Stimulated activated CD4-positive, alpha-beta T cell treated with anti-CD3 and anti-CD28 coated beads, Interleukin-12 subunit alpha, Interleukin-12 subunit beta, amount 100 ng/mL, for 48 hours (primary cell): Measurements from ENCODE around the gene SOX5.
"Not testable (repeated sequence)": the region's sequence is repeated elsewhere in the genome, so short reads cannot be mapped to it uniquely, and the experiment has no call there.

Source experiments
- DNase-seq, 3 donors: peaks; one replicate each; pipeline ENCODE4 v3.0.0-alpha.2; 2020; ENCODE audit warnings: low read depth in 2 of 3, low spot score in 1 of 3

The SOX5 gene

GRCh38 chr12:23552417-23552816, 397.1 kb downstream of the SOX5 start:
- DNase-seq, result no peak

DNA sequence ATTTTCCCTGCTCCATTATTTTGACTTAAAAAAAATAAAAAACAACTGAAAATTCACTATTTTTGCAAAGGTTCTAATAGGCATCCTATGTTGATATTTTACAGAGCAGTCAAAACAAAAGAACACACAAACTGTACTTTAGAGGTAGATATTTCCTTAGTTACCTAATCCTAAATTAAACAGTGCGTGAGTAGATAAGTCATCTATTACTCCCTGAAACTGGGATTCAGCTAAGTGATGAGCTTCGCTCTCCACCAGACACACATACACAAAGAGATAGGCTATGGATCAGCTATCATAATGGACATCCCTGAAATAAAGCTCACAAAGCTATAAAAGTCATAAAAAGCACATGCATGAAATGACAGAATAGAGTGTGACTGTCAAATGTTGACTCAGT, 398.7 kb downstream of the SOX5 start:
- DNase-seq, result no peak

DNA sequence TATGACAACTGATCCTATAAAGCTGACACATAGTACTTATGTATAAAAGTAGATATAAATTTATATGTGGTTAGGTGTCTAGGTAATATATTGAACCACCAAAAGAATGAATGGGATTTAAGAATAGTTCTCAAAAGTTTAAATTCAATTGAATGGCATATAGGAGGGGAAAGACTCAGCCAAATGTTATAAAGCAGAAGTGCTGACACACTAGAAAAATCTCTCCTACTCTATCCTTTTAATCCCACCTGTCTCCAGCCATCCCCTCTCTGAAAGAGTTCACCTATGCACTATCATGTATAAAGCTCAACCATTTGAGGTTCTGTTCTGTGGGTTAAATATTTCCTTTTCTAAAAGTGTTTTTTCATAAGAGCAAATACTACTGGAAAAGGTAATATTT, 400.7 kb downstream of the SOX5 start:
- no peak for DNase-seq

DNA sequence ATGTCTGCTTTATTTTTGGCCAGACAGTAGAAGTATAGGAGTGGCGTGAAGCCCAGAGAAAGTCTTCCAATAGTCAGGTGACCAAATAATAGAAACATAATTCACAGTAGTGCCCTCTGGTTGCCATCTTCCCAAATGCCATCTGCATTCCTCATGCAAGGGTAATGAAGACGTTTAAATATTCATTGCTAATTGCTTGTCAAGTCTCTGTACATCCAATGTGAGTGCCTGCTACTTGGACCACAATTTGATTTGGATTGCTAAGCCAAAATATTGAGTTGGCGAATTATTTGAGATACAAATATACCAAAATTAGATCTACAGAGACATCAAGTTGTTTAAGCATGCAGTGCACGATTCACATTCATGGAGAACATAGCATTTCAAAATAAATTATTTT, 402.7 kb downstream of the SOX5 start:
- no peak for DNase-seq

GRCh38 chr12:23543767-23544166, 405.7 kb downstream of the SOX5 start:
- DNase-seq, result no peak

DNA sequence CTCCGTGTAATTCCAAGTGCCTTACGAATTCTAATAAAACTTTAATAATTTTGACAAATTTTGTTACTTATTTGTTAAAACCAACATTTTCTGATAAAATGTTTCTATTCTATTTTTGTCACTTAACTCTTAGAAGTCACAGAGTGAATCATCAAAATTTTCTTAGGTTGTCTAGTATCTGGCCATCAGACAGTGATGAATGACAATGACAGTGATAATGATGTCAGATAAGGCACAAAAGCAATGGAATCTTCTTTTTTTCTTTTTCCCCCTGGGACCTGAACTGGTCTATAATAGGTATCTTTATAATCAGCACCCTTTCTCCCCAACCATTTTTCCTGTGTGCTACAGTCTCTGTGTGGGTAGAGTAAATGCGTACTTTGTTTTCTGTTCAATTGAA, 407.3 kb downstream of the SOX5 start:
- DNase-seq, result no peak

- no peak for DNase-seq
Observed at GRCh38 chr12:23540572-23540971, 408.9 kb downstream of the SOX5 start.

DNA sequence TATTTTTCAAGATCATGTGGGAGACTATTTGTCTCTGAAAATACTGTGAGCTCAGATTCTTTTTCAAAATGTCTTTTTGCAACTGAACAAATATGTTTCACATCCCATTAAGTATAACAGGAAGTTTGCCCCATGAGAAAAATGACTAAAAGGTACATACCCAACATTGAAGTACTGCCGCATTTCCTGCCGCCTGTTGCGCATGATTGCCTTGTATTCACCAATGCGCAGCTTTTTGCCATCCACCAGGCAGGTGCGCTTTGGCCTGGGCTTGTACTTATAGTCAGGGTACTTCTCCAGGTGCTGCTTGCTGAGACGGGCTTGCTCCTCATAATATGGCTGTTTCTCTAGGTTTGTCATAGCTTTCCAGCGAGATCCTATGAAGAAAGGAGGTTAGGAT, 413.2 kb downstream of the SOX5 start:
- no peak for DNase-seq

GRCh38 chr12:23535441-23535840, 414.0 kb downstream of the SOX5 start:
- no peak for DNase-seq

- DNase-seq, result no peak
Observed at GRCh38 chr12:23534196-23534595, 415.3 kb downstream of the SOX5 start.

DNA sequence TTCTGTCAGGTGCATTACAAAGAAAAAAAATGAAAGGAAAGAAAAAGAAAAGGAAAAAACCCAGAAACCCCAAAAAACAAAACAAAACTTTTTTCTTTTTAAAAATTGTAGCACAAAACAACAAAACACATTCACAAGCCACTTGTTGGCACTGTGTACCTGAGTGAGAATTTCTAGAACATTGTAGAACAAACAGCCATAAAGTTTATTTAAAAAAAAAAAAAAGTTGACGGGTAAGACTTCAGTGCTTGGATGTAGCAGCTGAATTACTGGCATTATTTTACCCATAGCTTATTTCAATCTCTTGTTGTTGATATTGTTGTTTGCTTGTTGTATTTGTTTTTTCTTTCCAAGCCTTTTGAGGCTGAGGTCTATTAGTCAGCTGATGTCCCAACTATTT, 415.8 kb downstream of the SOX5 start:
- no peak for DNase-seq

GRCh38 chr12:23533265-23533664, 416.2 kb downstream of the SOX5 start:
- no peak for DNase-seq

GRCh38 chr12:23528316-23528715, 421.2 kb downstream of the SOX5 start:
- DNase-seq, result no peak

DNA sequence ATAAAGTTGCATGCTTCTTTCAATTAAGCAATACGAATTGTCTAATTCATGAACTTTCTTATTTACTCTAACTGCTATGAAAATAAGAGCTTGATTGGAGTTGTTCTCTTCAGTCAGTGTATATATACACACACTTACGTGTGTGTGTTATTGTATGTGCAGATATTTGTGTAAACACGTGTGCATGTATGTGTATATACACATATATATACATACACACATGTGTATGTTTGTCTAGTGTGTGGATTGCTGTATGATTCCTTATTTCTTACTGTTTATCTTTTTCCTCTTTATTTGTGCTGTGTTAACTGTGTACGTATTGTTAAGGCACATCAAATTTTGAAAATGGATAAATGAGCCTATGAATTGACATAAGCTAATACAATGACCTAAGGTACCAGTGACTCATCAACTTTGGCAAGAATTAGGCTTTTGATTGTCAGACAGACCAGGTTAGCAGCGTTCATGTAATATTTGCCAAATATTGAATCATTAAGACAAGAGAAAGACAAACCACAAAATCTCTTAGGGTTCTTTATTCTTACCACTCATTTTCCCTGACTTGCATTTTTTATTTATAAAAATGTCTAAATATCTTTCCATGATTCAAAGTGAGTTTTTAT, 423.9 kb downstream of the SOX5 start:
- DNase-seq, result no peak

DNA sequence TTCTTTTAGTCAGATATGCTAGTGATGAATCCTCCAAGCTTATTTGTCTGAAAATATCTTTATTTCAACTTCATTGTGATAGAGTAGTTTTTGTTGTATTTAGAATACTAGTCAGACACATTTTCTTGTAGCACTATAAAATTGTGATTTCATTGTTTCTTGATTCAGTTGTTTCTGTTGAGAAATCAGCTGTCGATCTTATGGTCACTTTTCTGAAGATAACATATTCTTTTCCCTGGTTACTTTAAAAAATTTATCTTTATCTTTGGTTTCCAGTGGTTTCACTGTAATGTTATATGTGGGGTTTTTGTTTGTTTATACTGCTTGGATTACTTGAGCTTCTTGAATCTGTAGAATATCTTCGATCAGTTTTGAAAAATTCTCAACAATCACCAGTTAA, 426.1 kb downstream of the SOX5 start:
- DNase-seq, result no peak

DNA sequence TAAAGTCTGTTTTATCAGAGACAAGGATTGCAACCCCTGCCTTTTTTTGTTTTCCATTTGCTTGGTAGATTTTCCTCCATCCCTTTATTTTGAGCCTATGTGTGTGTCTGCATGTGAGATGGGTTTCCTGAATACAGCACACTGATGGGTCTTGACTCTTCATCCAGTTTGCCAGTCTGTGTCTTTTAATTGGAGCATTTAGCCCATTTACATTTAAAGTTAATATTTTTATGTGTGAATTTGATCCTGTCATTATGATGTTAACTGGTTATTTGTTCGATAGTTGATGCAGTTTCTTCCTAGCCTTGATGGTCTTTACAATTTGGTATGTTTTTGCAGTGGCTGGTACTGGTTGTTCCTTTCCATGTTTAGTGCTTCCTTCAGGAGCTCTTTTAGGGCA, 430.0 kb downstream of the SOX5 start:
- not testable (repeated sequence) for DNase-seq

GRCh38 chr12:23515785-23516184, 433.7 kb downstream of the SOX5 start:
- DNase-seq, result not testable (repeated sequence)

GRCh38 chr12:23510484-23510883, 439.0 kb downstream of the SOX5 start:
- no peak for DNase-seq

DNA sequence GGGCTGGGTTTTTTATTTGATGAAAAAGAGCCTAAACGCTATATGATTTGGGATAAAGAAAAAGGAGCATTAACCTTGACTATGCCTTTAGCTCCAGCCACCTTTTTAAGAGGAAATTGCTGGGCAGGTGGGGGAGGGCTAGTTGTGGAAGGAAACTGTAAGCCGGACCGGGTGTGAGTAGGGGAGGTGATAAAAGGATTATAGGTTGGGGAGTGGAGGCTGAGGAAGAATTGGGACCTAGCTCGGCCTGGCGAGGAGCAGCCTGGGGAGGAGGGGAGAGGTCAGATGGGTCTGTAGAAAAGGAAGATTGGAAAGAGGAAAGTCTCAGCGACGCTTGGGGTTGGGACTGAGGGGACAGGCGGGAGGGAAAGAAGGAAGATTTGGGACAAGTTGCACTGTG, 439.6 kb downstream of the SOX5 start:
- DNase-seq, result not testable (repeated sequence)

- DNase-seq, result not testable (repeated sequence)
Observed at GRCh38 chr12:23507785-23508184, 441.7 kb downstream of the SOX5 start.

DNA sequence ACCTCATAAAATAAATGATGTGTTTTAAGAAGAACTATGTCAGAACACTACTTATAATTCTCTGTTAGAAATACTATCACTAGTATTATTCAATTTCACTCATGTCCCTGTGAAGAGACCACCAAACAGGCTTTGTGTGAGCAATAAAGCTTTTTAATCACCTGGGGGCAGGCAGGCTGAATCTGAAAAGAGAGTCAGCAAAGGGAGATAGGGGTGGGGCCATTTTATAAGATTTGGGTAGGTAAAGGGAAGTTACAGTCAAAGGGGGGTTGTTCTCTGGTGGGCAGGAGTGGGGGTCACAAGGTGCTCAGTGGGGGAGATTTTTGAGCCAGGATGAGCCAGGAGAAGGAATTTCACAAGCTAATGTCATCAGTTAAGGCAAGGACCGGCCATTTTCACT, 443.7 kb downstream of the SOX5 start:
- DNase-seq, result not testable (repeated sequence)

DNA sequence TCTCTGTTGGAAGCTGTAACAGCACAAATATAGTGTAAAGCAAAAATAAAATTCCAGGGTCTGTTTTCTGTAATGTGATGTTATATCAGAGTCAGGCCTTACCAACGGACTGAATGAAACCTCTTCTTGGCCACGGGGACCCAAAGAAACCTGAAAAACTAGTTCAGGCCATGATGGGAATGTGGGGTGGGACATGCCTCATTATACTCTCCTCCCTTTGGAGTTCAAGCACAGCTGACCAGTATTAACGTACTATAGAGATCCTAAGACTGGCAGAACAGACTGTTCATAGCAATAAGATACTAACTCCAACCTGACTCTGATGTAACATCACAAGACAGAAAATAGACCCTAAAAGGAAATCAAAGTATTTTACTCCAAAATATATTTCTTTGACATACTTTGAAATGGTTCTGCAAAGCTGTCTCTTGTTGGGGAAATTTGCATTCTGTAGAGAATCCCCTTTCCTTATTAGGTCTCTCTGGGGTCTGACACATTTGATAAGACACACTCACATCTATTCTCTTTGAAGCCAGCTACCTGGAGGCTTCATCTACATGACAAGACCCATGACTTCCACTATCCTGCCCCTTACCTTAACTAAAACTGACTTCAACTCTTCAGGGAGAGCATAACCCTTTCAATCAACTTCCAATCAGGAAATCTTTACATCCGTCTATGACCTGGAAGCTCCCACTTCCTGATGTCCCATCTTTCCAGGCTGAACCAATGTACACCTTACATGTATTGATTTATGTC, 444.6 kb downstream of the SOX5 start:
- no peak for DNase-seq

DNA sequence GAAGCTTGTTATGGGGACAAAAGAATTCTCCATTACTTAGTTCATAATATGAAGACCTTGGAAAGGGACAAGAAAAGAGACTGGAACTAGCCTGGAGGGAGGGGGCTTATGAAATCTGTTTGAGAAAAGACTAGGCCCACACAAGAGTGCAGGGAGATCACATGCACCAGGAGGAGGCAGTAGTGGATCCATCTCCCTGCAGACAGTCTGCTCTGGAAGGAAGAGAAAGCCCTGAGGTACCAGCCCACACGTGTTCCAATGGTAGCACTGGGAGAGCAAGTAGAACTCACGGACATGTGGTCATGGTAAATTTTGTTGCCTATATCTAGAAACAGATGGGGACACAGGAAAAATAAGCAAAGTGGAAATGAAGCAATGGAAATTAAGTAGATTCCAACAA, 445.4 kb downstream of the SOX5 start:
- no peak for DNase-seq
